H9 (cell line): ENCODE data around the gene MGAM2. TPM values are rescaled to one million over a fixed set of nuclear protein-coding genes. Genes with fewer than 3 reads are reported as not detected.

Source experiments
- DNase-seq: peaks from one replicate; pipeline ENCODE4 v3.0.0-alpha.2; 2017
- H2AFZ ChIP-seq: one replicate; pipeline ENCODE4 v1.6.1; 2013; ENCODE audit warnings: mild to moderate bottlenecking, low read length, control low read depth, moderate library complexity
- H2AK5ac ChIP-seq: 2 replicates; pipeline ENCODE4 v1.6.1; 2013; ENCODE audit warnings: low read length, control low read depth, mixed read lengths; ENCODE audit not compliant: insufficient read length
- H2BK120ac ChIP-seq: one replicate; pipeline ENCODE4 v1.6.1; 2013; ENCODE audit warnings: low read depth, mild to moderate bottlenecking, low read length, control low read depth, inconsistent platforms; ENCODE audit not compliant: poor library complexity, severe bottlenecking
- H2BK12ac ChIP-seq: 2 replicates; pipeline ENCODE4 v1.6.1; 2013; ENCODE audit warnings: low read length, control low read depth, mixed read lengths, low read depth; ENCODE audit not compliant: insufficient read length
- H2BK15ac ChIP-seq: 2 replicates; pipeline ENCODE4 v1.6.1; 2013; ENCODE audit warnings: low read depth, low read length, control low read depth
- H2BK20ac ChIP-seq: one replicate; pipeline ENCODE4 v1.6.1; 2013; ENCODE audit warnings: low read depth, mild to moderate bottlenecking, low read length, control low read depth, inconsistent platforms; ENCODE audit not compliant: poor library complexity, severe bottlenecking
- H2BK5ac ChIP-seq: 2 replicates; pipeline ENCODE4 v1.6.1; 2013; ENCODE audit warnings: low read length, control low read depth, mixed read lengths; ENCODE audit not compliant: insufficient read length
- H3K14ac ChIP-seq: 2 replicates; pipeline ENCODE4 v1.6.1; 2013; ENCODE audit warnings: low read length, control low read depth; ENCODE audit not compliant: insufficient read depth
- H3K18ac ChIP-seq: 2 replicates; pipeline ENCODE4 v1.6.1; 2013; ENCODE audit warnings: low read depth, mild to moderate bottlenecking, mixed read lengths, low read length, control low read depth; ENCODE audit not compliant: insufficient read length
- H3K23ac ChIP-seq: 2 replicates; pipeline ENCODE4 v1.6.1; 2013; ENCODE audit warnings: low read length, control low read depth, mixed read lengths, low read depth; ENCODE audit not compliant: insufficient read length
- H3K23me2 ChIP-seq: 2 replicates; pipeline ENCODE4 v1.6.1; 2013; ENCODE audit warnings: low read depth, mild to moderate bottlenecking, mixed read lengths, low read length, control low read depth; ENCODE audit not compliant: insufficient read length, poor library complexity, severe bottlenecking
- H3K27ac ChIP-seq: 2 replicates; pipeline ENCODE4 v1.5.1; 2013; ENCODE audit warnings: low read length, control low read depth, mixed read lengths, low read depth; ENCODE audit not compliant: insufficient read length
- H3K27me3 ChIP-seq: 2 replicates; pipeline ENCODE4 v1.6.1; 2013; ENCODE audit warnings: low read length, control low read depth, inconsistent platforms; ENCODE audit not compliant: insufficient read depth
- H3K4ac ChIP-seq: 2 replicates; pipeline ENCODE4 v1.6.1; 2013; ENCODE audit warnings: low read depth, mild to moderate bottlenecking, control low read depth, inconsistent platforms, low read length, moderate library complexity
- H3K4me1 ChIP-seq: 2 replicates; pipeline ENCODE4 v1.6.1; 2013; ENCODE audit warnings: low read length, control low read depth, inconsistent platforms; ENCODE audit not compliant: insufficient read depth
- H3K4me2 ChIP-seq: 2 replicates; pipeline ENCODE4 v1.6.1; 2013; ENCODE audit warnings: low read length, control low read depth, mixed read lengths; ENCODE audit not compliant: insufficient read length, insufficient read depth
- H3K56ac ChIP-seq: 2 replicates; pipeline ENCODE4 v1.6.1; 2013; ENCODE audit warnings: low read depth, mild to moderate bottlenecking, mixed read lengths, low read length, control low read depth; ENCODE audit not compliant: insufficient read length
- H3K79me1 ChIP-seq: 2 replicates; pipeline ENCODE4 v1.6.1; 2013; ENCODE audit warnings: low read depth, mild to moderate bottlenecking, moderate library complexity, low read length, control low read depth, inconsistent platforms; ENCODE audit not compliant: insufficient read depth, poor library complexity, severe bottlenecking
- H3K79me2 ChIP-seq: 2 replicates; pipeline ENCODE4 v1.6.1; 2013; ENCODE audit warnings: low read length, control low read depth, inconsistent platforms; ENCODE audit not compliant: insufficient read depth
- H3K9ac ChIP-seq: 2 replicates; pipeline ENCODE4 v1.6.1; 2013; ENCODE audit warnings: low read length, control low read depth, mixed read lengths; ENCODE audit not compliant: insufficient read length; ENCODE audit errors: extremely low read depth
- H3K9me3 ChIP-seq: one replicate; pipeline ENCODE4 v1.6.1; 2013; ENCODE audit warnings: low read depth, low read length, inconsistent platforms; ENCODE audit not compliant: control insufficient read depth
- H3T11ph ChIP-seq: one replicate; pipeline ENCODE4 v1.6.1; 2013; ENCODE audit warnings: mild to moderate bottlenecking, low read length, control low read depth, inconsistent platforms
- H4K20me1 ChIP-seq: one replicate; pipeline ENCODE4 v1.6.1; 2013; ENCODE audit not compliant: control insufficient read depth, insufficient read length, insufficient read depth
- H4K5ac ChIP-seq: 2 replicates; pipeline ENCODE4 v1.6.1; 2013; ENCODE audit warnings: low read depth, mild to moderate bottlenecking, mixed read lengths, low read length, control low read depth; ENCODE audit not compliant: insufficient read length
- H4K8ac ChIP-seq: replicated peaks from 2 replicates; pipeline ENCODE4 v1.6.1; 2013; ENCODE audit warnings: low read length, control low read depth, mixed read lengths, low read depth; ENCODE audit not compliant: insufficient read length
- H4K91ac ChIP-seq: 2 replicates; pipeline ENCODE4 v1.6.1; 2013; ENCODE audit warnings: low read depth, mild to moderate bottlenecking, moderate library complexity, mixed read lengths, low read length, control low read depth; ENCODE audit not compliant: insufficient read length
- H3K27ac Mint-ChIP-seq, 3 experiments: 2 replicates in 2 of 3; 3 replicates in 1 of 3; pipeline ENCODE4 v1.8.0; 2020 to 2021; ENCODE audit warnings: mixed read lengths in 3 of 3, mild to moderate bottlenecking in 1 of 3, moderate library complexity in 1 of 3
- H3K27me3 Mint-ChIP-seq: 2 replicates; pipeline ENCODE4 v1.8.0; 2021; ENCODE audit warnings: low read depth, mild to moderate bottlenecking, moderate library complexity, mixed read lengths
- H3K36me3 Mint-ChIP-seq, 3 experiments: 2 replicates in 2 of 3; 3 replicates in 1 of 3; pipeline ENCODE4 v1.8.0; 2020 to 2021; ENCODE audit warnings: low read depth in 3 of 3, mixed read lengths in 3 of 3; ENCODE audit not compliant: insufficient read depth in 1 of 3
- H3K4me1 Mint-ChIP-seq, 2 experiments: 2 replicates each; pipeline ENCODE4 v1.8.0; 2020; ENCODE audit warnings: mixed read lengths in 2 of 2
- H3K4me3 Mint-ChIP-seq, 2 experiments: 2 replicates in 1 of 2; 3 replicates in 1 of 2; pipeline ENCODE4 v1.8.0; 2020 to 2021; ENCODE audit warnings: mild to moderate bottlenecking in 2 of 2, mixed read lengths in 2 of 2, moderate library complexity in 1 of 2
- H3K9me3 Mint-ChIP-seq, 2 experiments: 2 replicates in 1 of 2; 3 replicates in 1 of 2; pipeline ENCODE4 v1.8.0; 2020; ENCODE audit warnings: mild to moderate bottlenecking in 2 of 2, mixed read lengths in 2 of 2, moderate library complexity in 1 of 2
- CTCF ChIP-seq: fragments of 200-600 bp; sonication (generic); conservative IDR thresholded peaks from 3 replicates; pipeline ENCODE4 v1.8.0; 2021; ENCODE audit warnings: antibody characterized with exemption, mild to moderate bottlenecking
- WGBS: extraction: QIAGEN DNeasy Blood & Tissue Kit; methylation state at CpG from one replicate; pipeline ENCODE4 v1.1.7; 2013; ENCODE audit warnings: missing lambda C conversion rate, low lambda C conversion rate, mixed read lengths; ENCODE audit not compliant: insufficient read length; ENCODE audit errors: extremely low coverage; 5-methylcytosine and 5-hydroxymethylcytosine counted together
- total RNA-seq: library from RNA; stranded (reverse); gene quantifications from 2 replicates; pipeline ENCODE4 v1.2.1, GENCODE V29; 2021

The MGAM2 gene
- total RNA-seq, 1 experiment from 2014 or later, result not detected

DNA sequence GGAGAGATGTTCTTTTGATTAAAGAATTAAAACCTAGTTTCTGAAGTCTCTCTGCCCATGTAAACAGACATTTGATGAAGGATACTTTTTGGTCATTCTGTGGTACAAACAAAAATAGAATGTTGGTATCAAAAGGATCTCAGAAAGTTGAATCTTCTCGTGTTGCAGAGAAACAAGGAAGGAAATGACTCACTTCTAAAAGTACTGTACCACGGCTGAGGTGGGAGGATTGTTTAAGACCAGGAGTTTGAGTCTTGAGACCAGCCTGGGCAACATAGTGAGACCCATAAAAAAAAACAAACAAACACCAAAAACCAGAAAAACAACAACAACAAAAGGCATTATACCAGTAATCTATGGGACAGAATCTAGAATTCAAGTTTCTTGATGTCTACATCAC is 76.6 kb downstream of the MGAM2 start:
- no peak overlapping the region for H2AK5ac ChIP-seq
- H3K9me3 Mint-ChIP-seq, result no peaks in the 10 kb centered on the region; a peak in 1 of 5 replicates
- no peak overlapping the region for H2BK120ac ChIP-seq
- H2BK20ac ChIP-seq, result no peak overlapping the region
- H3K79me2 ChIP-seq, result no peaks in the 10 kb centered on the region
- no peaks in the 10 kb centered on the region for H3K23me2 ChIP-seq
- H2BK12ac ChIP-seq, result no peak overlapping the region
- H3K27ac ChIP-seq, result no peak overlapping the region
- no peak overlapping the region for H3K23ac ChIP-seq
- H3K27me3 Mint-ChIP-seq, result no peaks in the 10 kb centered on the region; the same call in none of the 2 replicates
- no peak overlapping the region for H2AFZ ChIP-seq
- DNase-seq, result no peak
- TF ChIP-seq CTCF, result no peak
- H4K20me1 ChIP-seq, result no peaks in the 10 kb centered on the region
- H2BK5ac ChIP-seq, result no peak overlapping the region
- no CpG with 5 or more reads among the region's 2 CpGs for WGBS
- H3K14ac ChIP-seq, result no peak overlapping the region
- no peak overlapping the region for H3K4me3 Mint-ChIP-seq
- no peak overlapping the region for H4K91ac ChIP-seq
- no peaks in the 10 kb centered on the region for H3K4me1 ChIP-seq
- H3K9me3 ChIP-seq, result no peaks in the 10 kb centered on the region
- no peaks in the 10 kb centered on the region for H3K4me1 Mint-ChIP-seq
- H2BK15ac ChIP-seq, result no peak overlapping the region
- H3K4ac ChIP-seq, result no peak overlapping the region
- H4K8ac ChIP-seq, result no peak overlapping the region
- H3K36me3 Mint-ChIP-seq, result no peaks in the 10 kb centered on the region
- no peaks in the 10 kb centered on the region for H3K27me3 ChIP-seq
- no peak overlapping the region for H3K56ac ChIP-seq
- H3K9ac ChIP-seq, result no peak overlapping the region
- no peak overlapping the region for H3T11ph ChIP-seq
- H3K18ac ChIP-seq, result no peak overlapping the region
- H4K5ac ChIP-seq, result no peak overlapping the region
- H3K79me1 ChIP-seq, result no peaks in the 10 kb centered on the region
- H3K27ac Mint-ChIP-seq, result no peak overlapping the region
- H3K4me2 ChIP-seq, result no peak overlapping the region
